Stimulated activated CD8-positive, alpha-beta memory T cell treated with anti-CD3 and anti-CD28 coated beads, Interleukin-15, amount 100 ng/mL, for 48 hours (primary cell): ENCODE results near the gene PATL2.
"Not testable (repeated sequence)": the region's sequence is repeated elsewhere in the genome, so short reads cannot be mapped to it uniquely, and the experiment has no call there.

Source experiments
- DNase-seq, 2 donors: peaks; one replicate each; pipeline ENCODE4 v3.0.0-alpha.2; 2020; ENCODE audit warnings: low read depth in 2 of 2

The PATL2 gene

DNA sequence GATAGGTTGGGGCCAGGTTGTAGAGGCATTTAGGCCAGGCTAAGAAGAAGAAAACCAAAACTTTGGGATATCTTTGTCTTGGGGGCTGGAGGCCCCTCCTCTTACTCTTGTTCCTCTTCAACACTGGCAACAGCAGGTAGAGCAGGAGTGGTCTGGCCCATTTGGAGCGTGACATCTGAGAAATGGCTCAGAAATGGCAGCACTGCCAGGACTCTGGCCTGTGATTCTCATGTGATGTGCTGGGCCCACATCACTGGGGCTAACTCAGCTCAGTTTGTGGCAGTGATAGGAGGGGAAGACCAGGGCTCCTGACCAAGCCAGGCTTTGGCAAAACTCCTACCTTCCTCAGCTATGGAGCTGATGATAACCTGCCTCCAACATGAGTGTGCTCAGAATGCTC is 18.5 kb downstream of the PATL2 start:
- DNase-seq, result no peak

DNA sequence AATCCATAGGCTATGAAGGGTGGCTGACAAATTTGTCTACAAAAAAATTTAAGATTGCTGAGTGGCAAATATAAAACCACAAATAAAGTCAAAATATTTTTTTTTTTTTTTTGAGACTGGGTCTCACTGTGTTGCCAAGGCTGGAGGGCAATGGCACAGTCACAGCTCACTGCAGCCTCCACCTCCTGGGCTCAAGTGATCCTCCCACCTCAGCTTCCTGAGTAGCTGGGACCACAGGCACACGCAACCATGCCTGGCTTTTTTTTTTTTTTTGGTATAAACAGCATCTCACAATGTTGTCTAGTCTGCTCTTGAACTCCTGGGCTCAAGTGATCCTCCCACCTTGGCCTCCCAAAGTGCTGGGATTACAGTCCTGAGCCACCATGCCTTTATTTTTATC is 20.9 kb downstream of the PATL2 start:
- DNase-seq, result not testable (repeated sequence)

DNA sequence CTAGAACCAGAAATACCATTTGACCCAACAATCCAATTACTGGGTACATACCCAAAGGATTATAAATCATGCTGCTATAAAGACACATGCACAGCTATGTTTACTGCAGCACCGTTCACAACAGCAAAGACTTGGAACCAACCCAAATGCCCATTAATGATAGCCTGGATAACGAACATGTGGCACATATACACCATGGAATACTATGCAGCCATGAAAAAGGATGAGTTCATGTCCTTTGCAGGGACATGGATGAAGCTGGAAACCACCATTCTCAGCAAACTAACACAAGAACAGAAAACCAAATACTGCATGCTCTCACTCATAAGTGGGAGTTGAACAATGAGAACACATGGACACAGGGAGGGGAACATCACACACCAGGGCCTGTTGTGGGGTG is 21.8 kb downstream of the PATL2 start:
- DNase-seq, result not testable (repeated sequence)

DNA sequence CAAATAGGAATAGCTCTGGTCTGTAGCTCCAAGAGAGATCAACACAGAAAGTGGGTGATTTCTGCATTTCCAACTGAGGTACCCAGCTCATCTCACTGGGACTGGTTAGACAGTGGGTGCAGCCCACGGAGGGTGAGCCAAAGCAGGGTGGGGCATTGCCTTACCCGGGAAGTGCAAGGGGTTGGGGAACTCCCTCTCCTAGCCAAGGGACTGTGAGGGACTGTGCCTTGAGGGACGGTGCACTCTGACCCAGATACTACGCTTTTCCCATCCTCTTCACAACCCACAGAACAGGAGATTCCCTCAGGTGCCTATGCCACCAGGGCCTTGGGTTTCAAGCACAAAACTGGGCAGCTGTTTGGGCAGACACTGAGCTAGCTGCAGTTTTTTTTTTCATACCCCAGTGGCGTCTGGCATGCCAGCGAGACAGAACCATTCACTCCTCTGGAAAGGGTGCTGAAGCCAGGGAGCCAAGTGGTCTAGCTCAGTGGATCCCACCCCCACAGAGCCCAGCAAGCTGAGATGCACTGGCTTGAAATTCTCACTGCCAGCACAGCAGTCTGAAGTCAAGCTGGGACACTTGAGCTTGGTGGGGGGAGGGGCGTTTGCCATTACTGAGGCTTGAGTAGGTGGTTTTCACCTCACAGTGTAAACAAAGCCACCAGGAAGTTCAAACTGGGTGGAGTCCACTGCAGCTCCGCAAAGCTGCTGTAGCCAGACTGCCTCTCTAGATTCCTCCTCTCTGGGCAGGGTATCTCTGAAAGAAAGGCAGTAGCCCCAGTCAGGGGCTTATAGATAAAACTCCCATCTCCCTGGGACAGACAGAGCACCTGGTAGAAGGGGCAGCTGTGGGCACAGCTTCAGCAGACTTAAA is 28.1 kb downstream of the PATL2 start:
- peak; percentile 64 to 68 for DNase-seq

DNA sequence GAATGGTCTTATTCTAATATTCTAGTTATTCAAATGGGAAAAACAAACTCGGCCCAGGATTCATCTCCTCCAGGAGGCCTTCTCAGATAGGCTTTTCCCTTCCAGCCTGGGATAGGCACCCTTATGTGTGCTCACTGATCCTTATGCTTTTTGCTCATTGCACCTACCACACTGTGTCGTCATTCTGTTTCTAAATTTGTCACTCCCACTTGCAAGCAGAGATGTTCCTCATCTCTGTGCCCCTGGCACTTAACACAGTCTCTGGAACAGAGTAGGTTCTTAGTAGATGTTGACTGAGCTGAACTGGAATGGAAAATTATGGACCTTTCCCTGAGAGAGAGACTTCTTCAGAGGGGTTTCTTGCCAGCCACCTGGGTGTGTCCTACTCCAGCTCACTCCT is 28.9 kb downstream of the PATL2 start:
- DNase-seq, result no peak

DNA sequence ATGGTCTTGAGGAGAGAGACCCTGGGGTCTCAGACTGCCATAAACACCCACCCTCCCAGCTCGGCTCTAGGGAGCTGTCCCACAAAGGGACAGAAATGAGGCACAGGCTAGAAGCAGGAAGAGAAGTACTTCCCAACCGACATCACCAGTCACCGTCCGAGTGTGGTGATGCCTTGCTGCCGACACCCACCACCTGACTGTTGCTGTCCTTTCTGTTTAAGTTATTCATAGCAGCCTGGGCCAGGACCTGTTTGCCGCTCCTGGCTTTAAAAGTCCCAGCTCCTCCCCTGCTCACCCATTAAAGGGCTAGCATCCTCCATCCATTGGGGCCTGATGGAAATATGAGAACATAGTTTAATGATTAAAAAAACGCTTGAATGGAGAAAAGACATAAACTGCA is 34.4 kb downstream of the PATL2 start:
- DNase-seq, result no peak

DNA sequence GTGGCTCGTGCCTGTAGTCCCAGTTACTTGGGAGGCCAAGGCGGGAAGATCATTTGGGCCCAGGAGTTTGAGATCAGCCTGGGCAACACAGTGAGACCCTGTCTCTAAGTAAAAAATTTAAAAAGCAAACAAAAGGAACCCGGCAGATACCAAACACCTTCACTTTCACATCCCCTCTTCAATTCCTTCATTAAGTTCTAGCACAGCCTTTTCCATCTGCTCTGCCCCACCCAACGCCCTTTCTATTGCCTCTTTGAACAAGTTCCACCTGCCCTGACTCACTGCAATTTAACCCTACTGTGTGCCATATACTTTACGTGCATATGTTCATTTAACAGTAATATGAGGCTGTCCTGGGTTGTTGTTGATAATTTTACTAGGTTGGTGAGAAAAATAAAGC is 35.2 kb downstream of the PATL2 start:
- no peak for DNase-seq

DNA sequence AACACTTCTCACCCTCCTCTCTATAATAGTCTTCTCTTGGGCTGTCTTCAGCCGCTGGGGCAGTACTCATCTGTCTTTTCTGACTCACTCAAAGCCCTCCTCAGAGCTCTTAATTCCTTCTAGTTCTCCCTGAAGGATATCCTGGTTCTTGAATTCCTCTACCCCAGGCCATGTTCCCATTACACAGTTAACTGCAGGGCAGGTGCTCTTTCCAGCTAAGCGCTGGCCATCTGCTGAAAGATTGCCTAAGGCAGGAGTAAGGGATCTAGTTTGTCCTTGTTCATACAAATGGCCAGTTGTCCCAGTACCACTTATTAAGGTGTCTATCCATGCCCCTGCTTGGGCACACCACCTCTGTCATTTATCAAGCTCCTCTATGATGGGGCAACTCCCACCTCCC is 37.5 kb downstream of the PATL2 start:
- no peak for DNase-seq

DNA sequence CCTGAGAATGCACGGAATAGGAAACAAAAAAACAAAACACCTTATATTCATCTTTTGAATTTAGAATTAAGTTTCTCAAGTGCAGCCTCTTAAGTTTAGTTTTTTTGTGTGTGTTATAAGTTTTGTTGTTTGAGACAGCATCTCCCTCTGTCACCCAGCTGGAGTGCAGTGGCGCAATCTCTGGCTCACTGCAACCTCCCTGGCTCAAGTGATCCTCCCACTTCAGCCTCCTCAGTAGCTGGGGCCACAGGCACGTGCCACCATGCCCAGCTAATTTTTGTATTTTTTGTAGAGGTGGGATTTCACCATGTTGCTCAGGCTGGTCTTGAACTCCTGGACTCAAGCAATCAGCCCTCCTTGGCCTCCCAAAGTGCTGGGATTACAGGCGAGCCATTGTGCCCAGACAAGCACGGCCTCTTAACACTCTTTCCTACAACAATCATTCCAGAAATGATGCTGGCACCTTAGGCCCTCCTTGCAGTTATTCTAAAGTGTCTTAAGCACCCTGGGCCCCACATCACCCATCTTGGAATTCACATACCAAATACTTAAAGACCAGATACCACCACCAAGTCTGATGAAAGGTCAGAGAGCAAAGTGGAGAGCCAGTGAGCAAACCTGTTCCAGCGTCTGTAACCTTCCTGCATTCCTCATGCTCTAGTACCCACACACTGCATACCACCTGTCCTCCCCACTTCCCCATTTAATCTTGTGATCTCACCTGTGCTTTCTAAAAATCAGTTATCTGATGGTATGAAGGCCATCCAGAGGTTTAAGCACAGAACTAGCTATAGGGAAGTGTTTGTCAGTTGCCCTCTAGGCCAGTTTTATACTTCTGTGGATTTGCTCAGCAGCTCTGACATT is 40.8 kb downstream of the PATL2 start:
- DNase-seq, result no peak

DNA sequence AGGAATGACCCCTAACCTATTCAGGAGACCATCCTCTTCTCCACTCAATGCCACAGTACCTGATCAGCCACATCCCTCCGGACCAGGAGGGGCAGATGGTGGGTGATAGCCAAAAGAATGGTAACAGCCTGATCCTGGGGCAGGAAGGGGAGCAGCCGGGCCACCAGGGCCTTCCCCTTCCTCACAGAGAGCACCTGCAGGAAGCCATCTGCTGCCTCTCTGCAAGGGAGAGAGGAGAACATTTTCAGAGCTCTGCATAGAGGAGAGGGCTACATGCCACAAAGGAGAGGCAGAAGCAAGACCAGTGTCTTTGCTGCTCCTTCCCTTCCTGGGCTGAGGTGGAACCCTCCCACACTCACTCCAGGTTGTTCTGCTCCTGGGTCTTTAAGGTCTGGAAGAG is 42.2 kb downstream of the PATL2 start:
- DNase-seq, result no peak

DNA sequence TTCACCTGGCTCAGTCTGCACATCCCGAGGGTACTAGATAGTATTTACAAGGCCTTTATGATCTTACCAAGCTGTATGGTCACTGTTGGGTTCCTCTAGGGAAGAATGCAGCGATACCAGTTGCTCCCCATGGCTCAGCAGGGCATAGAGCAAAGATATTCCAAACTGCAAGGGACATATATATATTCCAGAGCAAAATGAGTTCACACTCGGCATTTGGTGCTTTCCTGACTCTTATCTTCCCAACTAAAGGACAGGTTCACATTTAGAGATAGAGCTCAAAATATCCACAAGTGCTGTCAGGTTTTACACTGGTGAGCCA is 44.1 kb downstream of the PATL2 start:
- DNase-seq, result no peak

DNA sequence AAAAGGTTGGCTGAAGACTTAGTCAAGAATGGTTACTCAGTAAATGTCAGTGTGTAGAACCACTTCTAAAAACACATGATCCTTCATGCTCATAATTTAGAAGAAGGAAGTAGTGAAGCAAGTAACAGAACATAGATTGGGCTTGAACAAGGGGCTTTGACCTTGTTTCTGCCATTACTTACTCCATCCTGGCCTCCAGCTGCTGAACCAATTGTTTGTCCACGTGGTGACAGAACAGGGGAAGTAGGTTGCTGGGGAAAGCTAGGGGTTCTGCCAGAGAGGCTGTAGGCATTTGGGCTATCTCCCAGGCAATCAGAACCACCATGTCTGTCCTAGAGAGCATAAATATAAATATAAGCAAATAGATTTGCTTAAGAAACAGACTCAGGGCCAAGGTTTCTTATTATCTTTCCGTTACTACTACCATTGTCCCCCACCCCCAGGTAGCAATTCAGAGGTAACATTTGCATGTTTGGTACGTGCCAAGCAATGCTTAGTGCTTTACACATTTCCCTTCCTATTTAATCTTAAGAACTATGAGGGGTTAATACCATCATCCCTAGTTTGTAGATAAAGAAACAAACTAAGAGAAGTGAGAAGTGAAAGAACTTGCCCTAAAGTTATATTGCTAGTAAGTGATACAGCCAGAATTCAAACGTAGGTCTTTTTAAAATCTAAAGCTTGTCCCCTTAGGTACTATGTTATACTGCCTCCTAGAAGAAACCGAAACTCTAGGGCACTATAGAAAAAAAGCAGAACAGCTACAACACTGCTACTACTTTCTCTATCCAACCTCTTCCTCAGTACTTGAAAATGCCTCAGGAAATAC is 44.7 kb downstream of the PATL2 start:
- no peak for DNase-seq

DNA sequence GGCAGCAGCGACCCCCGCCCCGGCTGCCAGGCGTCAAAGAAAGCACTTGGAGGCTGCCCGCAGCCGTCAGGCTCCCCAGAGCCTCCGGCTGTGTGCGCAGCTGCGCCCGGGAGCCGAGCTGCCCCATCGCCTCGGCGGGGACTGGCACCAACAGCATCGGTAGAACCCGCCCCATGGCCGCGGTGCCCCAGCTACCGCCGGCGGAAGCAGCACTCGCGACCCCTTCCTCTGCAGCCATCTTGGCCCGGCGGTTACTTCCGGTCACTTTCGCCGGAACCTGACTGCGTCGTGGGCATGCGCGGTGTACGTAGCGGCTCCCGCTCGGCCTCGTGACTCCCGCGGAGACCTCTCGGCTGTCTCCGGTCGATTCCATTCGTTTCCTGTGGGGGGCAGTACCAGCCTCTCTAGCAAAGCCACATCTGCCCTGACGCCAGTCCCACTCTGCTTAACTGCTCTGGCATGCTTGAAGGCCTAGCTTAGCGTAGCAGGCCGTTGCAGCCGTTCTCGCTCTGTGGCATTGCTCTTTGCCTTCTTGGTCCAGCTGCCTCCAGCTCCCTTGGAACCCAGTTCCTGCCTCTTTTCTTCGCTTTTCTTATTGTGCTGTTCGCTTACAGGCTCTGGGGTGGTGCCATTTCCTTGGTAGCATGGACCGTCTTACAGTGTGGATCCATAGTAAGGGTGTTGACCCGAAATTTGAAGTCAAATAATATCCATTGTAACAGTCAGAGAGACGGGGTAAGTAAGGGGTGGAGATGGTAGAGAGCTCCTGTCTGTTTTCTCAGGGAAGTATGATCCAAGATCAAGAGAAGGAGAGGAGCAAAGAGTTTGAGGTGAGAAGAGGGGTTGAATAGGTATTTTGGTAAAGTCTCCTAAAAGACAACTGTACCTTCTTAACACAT is 47.5 kb downstream of the PATL2 start, which contains the start of gene SPG11:
SPG11 (minus strand) TSS at position 253 of the 899 bp plus-strand sequence; CDS start at position 238, 15 bp downstream.
- DNase-seq, result peak; percentile 96

DNA sequence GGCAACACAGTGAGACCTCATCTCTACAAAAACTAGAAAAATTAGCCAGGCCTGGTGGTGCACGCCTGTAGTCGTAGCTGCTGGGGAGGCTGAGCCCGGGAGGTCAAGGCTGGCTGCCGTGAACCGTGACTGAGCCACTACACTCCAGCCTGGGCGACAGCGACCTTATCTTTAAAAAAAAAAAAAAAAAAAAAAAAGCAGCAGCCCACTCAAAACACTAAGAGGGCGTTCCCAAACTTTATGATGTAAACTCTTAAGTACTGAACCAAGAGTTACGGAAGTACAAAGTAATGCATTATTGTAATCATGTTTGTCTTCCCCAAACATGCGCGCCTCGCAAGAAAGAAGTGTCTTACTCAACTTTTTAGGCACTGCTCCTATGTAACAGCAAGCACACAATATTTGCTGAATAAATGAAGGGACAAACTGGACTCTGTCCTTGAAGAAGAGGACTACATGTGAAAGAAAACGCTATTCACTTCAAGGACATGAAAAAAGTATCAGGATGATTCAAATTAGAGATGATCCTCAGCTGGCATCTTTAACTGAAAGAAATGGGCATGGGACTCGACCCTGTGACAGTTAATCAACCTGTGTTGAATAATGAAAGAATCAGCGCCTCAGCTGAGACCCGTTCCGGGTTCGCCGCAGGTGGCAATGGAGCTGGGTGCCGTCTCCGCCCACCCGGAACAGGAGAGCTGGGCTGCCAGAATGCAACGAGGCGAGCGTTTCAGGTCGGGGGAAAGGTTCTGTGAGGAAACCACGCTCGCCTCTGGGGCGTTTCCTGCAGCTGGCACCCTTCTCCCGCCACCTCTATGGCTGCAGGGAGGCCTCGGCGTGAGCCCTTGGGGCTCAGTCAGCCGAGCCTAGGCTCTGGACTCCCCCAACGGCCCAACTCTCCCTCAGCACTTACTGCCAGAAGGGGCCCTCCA is 48.4 kb downstream of the PATL2 start:
- peak; percentile 74 to 77 for DNase-seq

DNA sequence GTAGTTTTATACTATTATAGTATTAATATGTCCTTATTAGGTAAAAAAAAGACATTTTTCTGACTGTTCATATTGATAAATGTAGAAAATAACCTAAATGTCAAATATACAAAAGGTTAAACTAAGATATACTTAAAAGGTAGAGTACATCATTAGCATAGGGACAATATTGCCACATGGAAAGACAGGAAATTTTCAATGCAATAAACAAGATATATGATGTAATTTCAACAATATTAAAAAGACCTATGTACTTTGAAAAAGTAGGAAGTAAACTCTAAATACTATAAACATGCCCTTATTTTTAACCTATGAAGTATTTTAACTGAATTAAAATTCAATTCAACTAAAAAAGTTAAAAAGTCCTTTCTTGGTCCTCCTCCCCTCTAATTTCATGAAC is 49.5 kb downstream of the PATL2 start:
- no peak for DNase-seq

DNA sequence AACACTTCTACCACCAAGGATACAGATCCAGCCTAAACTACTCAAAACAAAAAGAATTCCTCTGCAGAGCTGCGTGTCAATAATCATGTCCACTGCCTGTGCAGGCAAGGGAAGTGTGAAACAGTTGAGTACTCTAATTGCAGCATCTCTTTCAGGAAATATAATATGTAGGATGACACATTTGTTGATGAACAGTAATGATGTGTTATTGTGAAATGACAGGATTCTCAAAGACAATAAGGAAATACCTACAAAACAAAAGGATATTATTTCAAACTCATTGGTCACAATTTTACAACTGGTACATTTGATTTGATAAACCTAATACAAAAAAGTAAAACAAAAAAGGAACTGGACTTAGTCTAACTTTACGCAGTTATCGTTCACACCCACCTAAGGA is 52.1 kb downstream of the PATL2 start:
- no peak for DNase-seq

DNA sequence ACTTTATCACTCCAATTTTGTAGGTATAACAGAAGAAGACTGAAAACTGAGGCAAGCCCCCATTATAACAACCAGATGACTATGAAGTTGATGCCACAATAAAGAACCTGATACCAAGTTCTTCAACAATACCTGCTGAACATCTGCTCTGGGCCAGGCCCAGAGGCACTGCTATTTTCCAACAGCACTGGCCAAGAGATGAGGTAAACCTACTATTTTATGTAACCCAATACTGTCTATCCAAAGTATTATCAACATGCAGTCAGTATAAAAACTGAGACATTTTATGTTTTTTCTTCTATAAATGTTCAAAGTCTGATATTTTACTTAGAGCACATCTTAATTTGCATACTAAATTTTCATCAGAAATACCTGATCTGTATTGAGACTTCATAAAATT is 53.7 kb downstream of the PATL2 start:
- no peak for DNase-seq

DNA sequence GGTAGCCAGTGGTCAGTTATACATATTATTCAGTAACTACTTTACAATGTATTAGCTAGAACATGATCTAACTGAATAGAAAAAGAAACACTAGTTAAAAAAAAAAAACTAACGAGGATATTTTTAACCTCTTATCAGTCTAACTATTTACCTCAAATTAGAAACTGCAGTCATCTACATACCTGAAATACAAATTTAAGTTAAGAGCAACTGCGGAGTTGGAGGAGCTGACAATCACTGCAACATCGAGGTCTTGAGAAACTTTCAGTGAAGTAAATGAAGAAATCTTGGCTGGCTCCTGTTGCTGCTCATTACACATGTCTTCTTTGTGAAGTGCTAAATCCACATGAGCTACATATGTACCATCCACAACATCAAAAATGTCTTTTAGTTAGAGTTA is 54.2 kb downstream of the PATL2 start:
- DNase-seq, result no peak

DNA sequence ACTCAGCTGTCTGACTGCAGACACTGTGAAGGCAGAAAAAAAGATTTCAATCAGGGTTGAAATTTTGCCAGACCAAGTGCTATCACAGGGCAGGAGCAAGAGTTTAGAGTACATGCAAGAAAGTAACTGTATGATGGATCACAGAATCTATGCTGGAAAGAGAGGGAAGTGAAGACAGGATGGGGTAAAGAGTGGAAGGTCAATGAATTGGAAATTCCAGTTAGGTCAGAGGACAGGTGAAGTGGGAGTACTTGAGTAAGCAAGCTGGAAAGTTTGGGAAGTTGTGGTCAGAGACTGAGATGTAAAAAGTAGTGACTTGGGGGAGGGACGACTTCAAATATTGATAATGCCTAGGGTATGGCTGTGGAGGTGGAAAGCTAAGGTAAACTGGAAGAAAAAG is 54.8 kb downstream of the PATL2 start:
- no peak for DNase-seq

DNA sequence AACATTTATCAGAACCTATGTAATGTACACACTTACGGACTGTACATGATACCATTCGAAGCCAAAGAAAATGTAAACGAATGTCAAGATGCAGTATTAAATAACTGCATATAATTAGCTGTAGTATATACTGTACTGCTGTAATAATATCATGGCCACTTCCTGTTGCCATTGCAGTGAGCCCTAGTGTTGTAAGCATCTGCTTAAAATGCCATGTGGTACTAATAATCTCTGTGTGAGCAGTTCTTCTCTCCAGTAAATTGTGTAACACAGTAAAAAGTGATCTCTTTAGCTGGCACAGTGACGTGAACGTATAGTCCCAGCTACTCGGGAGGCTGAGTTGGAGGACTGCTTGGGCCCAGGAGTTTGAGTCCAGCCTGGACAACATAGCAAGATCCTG is 56.3 kb downstream of the PATL2 start:
- no peak for DNase-seq
